Measurements from ENCODE around the gene GHITM.
A peak's percentile ranks its signal among the peaks of the same experiment; 100 is the strongest.
"Not testable (repeated sequence)": the region's sequence is repeated elsewhere in the genome, so short reads cannot be mapped to it uniquely, and the experiment has no call there.

GHITM gene

GRCh38 chr10:84176351-84176750, 37.0 kb downstream of the GHITM start:
- no peak for DNase-seq (ENCODE audit: low spot score)

GRCh38 chr10:84176836-84177474, 37.6 kb downstream of the GHITM start:
- no peak for DNase-seq (ENCODE audit: low spot score)

GRCh38 chr10:84177541-84178141, 38.3 kb downstream of the GHITM start:
- no peak for DNase-seq (ENCODE audit: low spot score)

GRCh38 chr10:84178160-84178609, 38.9 kb downstream of the GHITM start:
- no peak for DNase-seq (ENCODE audit: low spot score)

- no peak for DNase-seq (ENCODE audit: low spot score)
Measured at GRCh38 chr10:84179059-84179710, 39.9 kb downstream of the GHITM start.

GRCh38 chr10:84180386-84180785, 41.1 kb downstream of the GHITM start:
- not testable (repeated sequence) for DNase-seq (ENCODE audit: low spot score)

GRCh38 chr10:84181631-84182030, 42.3 kb downstream of the GHITM start:
- DNase-seq (ENCODE audit: low spot score), result no peak

GRCh38 chr10:84184517-84184916, 45.2 kb downstream of the GHITM start:
- DNase-seq (ENCODE audit: low spot score), result no peak

GRCh38 chr10:84185526-84186175, 46.3 kb downstream of the GHITM start:
- no peak for DNase-seq (ENCODE audit: low spot score)

GRCh38 chr10:84188815-84189214, 49.5 kb downstream of the GHITM start:
- DNase-seq (ENCODE audit: low spot score), result no peak

GRCh38 chr10:84190621-84191020, 51.3 kb downstream of the GHITM start:
- no peak for DNase-seq (ENCODE audit: low spot score)

- DNase-seq (ENCODE audit: low spot score), result no peak
Measured at GRCh38 chr10:84191106-84191505, 51.8 kb downstream of the GHITM start.

- no peak for DNase-seq (ENCODE audit: low spot score)
Measured at GRCh38 chr10:84193327-84193726, 54.0 kb downstream of the GHITM start.

- no peak for DNase-seq (ENCODE audit: low spot score)
Measured at GRCh38 chr10:84193846-84194423, 54.6 kb downstream of the GHITM start.

- no peak for DNase-seq (ENCODE audit: low spot score)
Measured at GRCh38 chr10:84194424-84195043, 55.2 kb downstream of the GHITM start, which contains the start of gene CDHR1. CDHR1 (plus strand) TSS chr10:84194537; CDS start chr10:84194761, 224 bp downstream.

- DNase-seq (ENCODE audit: low spot score), result no peak
Measured at GRCh38 chr10:84195044-84195830, 55.9 kb downstream of the GHITM start.

GRCh38 chr10:84196083-84196482, 56.8 kb downstream of the GHITM start:
- peak; percentile 20 for DNase-seq (ENCODE audit: low spot score)

GRCh38 chr10:84196941-84197340, 57.6 kb downstream of the GHITM start:
- no peak for DNase-seq (ENCODE audit: low spot score)

GRCh38 chr10:84197643-84198042, 58.3 kb downstream of the GHITM start:
- DNase-seq (ENCODE audit: low spot score), result no peak

- DNase-seq (ENCODE audit: low spot score), result no peak
Measured at GRCh38 chr10:84198206-84198915, 59.1 kb downstream of the GHITM start.

All from LoVo (cell line).